Stimulated activated CD8-positive, alpha-beta memory T cell treated with anti-CD3 and anti-CD28 coated beads, Interleukin-12 subunit alpha, Interleukin-12 subunit beta, amount 100 ng/mL, for 24 hours (primary cell): ENCODE measurements around the gene C1orf87.
"Not testable (repeated sequence)": the region's sequence is repeated elsewhere in the genome, so short reads cannot be mapped to it uniquely, and the experiment has no call there.

Experiments used
- DNase-seq: peaks from one replicate; pipeline ENCODE4 v3.0.0-alpha.2; 2020; ENCODE audit errors: extremely low read depth

The C1orf87 gene

DNA sequence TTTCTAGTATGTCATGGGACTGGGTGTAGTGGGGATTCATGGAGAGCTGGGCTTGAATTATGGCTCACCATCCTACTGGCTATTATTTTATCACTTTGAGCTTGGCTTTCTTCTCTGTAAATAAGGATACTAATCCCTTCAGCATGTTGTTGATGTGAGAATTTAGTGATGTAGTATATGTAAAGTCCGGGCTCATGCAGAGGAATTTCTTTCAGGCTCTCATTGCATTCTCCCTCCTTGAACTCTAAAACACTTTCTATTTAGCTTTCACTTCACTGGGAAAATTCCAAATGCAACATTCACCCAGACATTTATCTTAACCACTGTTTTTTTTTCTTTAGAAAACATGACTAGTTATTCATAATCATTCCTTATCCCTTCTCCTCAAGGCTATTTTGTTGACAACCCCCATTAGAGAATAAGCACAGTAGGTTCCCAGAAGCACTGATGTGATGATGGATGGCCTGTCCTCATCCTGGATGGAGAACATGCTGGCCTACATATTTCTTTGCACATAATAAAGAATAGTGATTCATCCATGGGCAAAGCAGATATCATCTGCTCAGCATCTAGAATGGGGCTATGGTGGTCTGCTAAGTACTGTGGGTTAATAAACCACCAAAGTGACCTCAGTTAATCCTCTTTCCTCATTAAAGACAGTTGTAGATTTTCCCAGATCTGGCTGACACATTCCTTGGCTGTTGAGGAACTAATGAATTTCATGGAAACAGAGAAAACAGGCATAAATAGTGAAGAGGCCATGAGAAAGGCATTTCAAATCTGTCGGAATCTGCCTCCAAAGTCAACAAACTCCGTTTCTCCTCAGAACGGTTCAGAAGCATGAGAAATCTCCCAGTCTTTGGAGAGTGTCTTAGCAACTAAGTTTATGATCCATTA, 79.0 kb downstream of the C1orf87 start:
- no peak for DNase-seq

DNA sequence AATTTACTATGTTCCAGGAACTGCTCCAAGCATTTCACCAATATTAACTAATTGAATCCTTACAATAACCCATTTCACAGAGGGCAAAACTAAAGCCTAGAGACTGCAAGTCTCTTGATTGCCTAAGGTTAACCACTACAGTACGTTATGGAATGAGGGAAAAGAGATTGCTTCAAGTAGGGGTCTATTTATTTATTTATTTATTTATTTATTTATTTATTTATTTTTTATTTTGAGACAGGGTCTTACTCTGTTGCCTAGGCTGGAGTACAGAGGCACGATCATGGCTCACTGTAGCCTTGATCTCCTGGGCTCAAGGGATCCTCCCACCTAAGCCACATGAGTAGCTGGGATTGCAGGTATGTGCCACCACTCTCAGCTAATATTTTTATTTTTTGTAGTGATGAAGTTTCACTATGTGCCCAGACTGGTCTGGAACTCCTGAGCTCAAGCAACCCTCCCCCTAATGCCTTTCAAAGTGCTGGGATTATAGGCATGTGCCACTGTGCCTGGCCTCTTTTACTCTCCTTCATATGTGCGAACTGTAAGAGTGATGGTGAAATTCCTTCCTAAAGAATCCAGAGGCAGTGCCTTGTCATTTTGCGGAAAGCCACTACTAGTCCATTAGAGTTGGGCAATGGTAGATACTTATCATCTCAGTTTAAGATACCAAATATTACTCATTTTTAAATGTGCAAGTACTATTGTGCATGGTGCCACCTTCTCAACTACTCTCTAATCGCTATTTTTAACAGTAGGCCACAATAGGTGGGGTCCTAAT, 81.3 kb downstream of the C1orf87 start:
- no peak for DNase-seq

DNA sequence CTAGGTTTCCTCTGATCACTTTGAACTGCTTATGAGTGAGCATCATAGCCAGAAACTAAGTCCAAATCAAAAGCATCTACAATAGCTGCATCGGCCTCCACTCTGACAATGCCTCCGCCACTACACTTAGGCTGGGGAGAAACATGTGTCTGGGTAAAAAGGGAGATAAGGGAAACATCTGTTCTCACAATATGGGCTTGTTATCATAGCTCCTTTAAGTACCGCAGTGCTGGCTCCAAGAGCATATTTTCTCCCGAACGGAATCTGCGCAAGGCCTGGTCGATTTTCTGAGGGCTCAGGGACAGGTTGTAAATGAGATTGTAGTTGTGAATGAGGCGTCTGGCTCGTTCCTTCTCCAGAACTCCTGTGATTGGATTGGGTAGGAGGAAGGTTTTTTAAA, 83.1 kb downstream of the C1orf87 start:
- DNase-seq = no peak

DNA sequence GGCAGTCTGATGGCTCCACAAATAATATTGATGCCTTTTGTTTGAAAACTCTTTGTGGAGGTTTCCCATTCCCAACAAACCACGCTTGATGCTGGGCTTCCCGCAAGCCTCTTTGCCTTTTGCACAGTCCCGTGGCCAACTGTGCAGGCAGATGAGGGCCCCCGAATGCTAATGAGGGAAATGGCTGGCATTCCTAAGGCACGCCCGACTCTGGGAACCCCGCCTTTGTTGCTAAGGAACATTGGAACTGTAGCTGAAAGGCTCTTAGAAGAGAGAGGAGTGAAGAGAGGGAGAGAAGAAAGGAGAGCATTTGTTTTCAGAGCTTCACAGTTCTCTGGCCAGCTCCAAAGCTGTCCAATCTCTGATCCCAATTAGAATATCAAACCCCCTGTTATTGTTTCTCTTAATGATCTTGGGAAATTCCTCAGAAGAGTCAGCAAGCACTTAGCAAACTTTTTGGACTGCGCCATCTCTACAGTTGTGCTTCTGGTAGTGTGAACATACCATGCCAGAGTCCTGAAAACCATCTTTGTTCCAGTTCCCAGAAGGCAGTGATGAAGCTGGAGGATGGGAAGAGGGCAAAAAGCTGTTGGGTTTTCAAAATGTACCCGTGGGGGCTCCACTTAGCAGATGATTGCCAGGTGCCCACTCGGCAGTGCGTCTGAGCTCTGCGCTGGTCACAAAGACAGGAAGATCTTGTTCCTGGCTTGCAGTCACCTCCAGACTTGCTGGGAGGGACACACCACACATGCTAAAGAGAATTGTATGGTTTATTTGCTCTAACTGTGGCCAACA, 86.9 kb downstream of the C1orf87 start:
- DNase-seq = no peak

DNA sequence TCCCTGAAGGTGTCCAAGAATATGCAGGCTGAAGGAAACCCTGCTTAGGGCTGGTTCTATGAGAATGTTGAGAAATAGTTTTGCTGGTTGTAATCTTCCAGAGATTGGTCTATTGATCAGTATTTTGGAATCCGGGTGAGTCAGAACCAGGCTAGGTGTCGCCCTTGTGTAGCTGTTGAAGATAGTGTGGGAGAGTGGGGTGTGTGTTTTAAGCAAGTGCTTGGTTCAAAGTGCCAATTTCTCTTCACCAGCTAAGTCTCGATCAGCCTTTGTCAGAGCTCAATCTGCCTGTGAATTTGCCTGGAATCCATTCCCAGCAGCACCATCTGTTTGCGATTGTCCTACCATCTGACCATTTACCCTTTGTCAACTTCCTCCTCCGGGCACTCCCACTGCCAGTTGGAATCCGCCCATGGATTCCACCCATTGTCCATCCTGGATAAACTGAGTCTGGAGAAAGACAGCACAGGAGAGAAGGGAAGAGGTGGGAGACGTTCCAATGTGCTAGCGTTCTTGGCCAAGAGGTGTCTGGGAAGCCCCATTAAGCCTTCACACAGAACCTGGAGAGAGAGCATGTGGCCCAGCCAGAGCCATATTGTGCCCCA, 87.6 kb downstream of the C1orf87 start:
- DNase-seq = no peak

DNA sequence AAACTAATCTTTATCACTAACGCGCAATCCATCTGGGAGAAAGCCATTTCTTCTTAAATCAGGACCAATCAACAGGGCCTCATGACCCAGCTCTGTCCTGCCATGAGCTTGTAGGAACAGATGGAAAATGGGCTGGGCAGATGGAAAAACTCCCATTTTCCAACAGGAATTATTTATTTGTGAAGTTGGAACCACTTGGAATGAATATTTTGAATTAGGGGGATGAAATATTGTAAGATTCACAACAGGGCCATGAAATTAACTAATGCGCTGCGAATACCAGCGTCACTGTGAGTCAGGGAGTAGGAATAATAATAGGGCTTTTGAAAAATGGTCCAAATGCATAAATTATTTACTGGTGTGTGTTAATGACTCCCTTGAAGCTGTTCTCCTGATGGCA, 93.9 kb downstream of the C1orf87 start:
- no peak for DNase-seq

DNA sequence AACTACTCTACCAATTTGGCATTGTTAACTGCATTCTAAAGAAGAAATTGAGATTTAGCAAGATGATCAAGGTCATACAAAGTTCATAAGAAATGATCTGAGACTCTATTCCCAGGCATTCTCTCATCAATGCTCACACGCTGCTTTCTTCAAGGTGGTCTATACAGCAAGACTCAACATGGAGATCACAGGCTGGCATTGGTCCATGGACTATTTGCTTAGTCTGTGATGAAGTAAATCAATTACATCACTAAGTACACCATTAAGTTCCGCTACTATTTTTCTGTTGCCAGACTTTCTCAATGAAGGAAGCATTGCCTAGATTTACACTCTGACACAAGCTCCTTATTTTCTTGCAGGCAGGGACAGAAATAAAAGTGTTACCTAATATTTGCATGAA, 95.1 kb downstream of the C1orf87 start:
- DNase-seq = no peak

DNA sequence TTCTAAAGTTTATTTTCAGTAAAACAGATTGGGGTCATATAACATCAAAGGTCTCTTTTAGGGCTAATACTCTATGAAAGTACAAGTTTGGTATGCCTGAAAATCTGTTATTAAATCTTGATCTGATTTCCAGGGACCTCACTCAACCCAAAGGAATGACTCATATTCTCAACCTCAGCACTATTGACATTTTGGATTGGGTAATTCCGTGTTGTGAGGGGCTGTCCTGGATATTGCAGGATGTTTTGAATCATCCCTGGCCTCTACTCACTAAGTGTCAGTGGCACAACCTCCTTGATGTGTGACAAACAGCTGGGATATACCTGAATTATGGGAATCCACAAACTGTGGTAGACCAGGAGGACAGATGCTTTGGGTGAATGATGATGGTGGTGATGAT, 95.5 kb downstream of the C1orf87 start:
- no peak for DNase-seq

DNA sequence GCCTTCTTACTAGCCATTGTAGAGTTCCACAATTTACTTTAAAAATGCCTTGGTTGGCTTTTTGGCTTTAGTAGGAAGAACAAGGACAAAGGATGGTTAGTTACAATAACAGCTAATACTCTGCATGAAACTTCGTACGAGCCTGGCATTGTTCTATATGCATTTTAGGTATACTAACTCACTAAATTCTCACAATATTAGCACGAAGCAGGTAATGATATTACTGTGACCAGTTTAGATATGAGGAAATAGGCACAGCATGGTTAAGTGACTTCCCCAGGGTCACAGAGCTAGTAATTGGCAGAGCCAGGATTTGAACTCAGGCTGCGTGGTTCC, 96.5 kb downstream of the C1orf87 start:
- no peak for DNase-seq

DNA sequence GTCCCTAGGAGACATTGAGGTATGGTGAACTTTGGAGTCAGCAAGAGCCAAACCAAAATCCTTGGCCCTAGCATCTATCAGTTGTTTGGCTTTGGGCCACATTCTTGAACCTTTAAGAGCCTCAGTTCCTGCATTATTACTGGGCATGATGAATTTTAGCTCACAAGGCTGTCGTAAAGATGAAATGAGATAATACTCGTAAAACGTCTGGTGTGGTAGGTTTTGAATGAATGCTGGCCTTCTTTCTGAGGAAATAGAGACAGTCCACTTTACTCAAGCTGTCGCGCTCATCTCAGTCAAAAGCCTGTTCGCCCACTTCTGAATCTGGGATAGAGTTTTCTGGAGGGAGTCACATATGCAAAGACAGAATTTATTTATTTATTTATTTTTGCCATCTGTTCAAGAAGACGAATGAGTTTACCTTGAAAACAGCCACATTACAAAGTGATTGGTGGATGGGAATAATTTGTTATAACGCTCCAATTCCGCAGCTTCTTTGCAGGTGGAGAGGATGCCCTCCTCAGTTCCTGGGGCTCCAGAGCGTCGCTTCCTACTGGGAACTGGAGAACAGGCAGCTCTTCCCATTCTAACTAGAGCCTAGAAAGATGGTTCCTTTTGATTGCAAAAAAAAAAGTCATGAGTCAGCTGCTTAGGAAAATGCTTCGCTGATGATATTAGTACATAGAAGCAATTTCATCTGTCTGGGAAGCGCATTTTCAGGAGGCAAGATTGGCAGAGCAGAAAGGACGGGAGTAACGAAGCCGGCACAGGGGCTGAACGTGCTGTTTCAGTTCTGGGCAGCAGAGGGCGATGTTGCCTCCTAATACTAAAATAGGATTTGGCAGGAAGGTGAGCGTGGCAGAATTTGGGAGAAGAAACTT, 97.1 kb downstream of the C1orf87 start:
- no peak for DNase-seq

DNA sequence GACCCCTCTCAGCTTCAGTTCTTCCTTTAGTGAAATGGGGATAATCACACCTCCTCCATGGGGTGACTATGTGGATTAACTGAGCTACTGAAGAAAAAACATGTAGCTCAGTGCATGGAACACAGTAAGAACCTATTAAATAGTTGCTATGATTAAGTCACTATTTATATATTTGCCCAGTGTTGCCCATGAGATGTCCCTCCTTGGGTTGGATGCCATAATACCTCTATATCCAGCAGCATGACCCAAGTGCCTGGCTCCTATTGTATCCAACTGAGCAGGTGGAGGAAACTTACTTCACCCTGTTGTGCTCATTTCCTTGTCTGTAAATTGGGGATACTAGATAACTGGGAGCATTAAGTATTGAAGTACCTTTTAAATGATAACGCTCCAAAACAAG, 99.9 kb downstream of the C1orf87 start:
- DNase-seq = no peak

DNA sequence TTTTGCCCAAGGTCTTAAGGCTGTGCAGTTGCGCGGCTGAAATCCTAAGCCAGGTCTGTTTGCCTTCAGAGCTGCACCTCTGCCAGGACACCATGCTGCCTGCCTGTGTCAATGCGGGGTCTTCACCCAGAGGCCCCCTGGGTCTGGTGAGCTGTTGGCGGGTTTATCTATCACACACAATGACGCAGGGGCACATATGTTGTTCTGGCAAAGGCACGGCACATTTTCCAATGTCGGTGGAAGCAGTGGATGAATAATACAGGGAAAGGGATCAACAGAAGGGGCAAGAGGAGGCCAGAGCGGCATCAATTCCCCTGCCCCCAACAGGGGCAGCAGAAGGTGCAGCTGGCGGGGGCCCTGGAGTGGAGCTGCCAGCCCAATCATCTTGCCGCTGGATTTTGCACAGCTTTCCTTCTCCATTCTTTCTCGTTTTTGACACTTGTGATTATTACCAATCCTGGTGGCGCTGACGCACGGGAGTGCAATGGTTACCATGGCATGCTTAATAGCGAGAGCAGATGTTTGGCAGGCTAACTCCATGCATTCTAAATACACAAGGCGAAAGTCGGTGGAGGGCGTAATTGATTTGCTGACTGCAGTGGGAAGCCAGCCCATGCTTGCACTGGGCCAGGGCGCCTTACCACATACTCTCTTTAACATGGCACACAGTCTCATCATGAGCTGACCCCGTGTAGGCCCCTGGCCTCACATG, 101.2 kb downstream of the C1orf87 start:
- DNase-seq = no peak

DNA sequence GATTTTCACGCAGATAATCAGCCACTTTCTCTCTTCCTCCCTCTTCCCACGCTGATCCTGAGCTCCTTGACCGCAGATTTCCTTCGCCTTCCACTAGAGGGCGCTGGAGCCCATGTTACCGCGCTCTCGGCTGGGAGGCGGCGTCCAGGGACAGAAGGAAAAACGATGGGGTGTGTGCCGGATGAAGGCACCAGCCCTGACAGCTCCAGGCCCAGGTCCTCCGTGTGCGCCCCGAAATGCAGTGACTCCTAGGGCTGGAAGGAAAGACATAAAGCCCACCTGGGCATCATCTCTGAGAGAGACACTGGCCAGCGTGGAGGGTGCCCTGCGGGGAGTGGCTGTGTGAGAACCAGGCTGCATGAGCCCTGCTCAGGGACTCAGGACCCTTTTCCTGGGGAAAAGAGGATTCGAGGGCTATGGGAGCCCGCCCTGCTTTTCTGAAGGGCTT, 102.1 kb downstream of the C1orf87 start:
- DNase-seq = no peak

DNA sequence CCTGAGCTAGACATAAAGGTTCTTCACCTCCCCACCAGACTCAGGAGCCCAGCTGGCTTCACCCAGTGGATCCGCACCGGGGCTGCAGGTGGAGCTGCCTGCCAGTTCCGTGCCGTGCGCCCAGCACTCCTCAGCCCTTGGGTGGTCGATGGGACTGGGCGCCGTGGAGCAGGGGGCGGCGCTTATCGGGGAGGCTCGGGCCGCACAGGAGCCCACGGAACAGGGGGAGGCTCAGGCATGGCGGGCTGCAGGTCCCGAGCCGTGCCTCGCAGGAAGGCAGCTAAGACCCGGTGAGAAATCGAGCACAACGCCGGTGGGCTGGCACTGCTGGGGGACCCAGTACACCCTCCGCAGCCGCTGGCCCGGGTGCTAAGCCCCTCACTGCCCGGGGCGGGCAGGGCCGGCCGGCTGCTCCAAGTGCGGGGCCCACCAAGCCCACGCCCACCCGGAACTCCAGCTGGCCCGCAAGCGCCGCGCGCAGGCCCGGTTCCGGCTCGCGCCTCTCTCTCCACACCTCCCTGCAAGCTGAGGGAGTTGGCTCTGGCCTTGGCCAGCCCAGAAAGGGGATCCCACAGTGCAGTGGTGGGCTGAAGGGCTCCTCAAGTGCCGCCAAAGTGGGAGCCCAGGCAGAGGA, 103.9 kb downstream of the C1orf87 start:
- DNase-seq = not testable (repeated sequence)

DNA sequence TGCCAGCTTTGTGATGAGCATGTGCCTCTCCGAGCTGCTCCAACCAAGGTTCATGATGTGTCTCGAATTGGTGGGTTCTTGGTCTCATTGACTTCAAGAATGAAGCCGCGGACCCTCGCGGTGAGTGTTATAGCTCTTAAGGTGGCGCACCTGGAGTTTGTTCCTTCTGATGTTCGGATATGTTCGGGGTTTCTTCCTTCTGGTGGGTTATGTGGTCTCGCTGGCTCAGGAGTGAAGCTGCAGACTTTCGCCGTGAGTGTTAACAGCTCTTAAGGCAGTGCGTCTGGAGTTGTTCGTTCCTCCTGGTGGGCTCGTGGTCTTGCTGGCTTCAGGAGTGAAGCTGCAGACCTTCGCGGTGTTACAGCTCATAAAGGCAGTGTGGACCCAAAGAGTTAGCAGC, 104.8 kb downstream of the C1orf87 start:
- not testable (repeated sequence) for DNase-seq

DNA sequence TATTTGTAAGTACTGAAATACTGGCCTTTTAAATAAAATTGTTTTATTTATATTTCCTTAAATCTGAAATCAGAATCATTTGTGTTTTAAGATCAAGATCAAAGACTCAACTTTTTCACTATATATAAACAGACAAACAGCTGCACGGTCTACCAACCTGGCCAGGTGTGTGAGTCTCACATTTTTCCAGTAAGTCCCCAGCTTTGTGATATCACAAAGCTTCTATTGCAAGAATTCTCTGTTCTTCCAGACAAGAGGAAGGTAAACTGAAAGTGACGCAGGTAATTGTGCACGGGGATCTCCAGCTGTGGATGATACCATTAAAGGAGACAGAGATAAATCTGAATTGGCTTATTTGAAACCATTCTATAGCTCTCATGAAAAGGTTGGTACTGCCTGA, 105.8 kb downstream of the C1orf87 start:
- no peak for DNase-seq

DNA sequence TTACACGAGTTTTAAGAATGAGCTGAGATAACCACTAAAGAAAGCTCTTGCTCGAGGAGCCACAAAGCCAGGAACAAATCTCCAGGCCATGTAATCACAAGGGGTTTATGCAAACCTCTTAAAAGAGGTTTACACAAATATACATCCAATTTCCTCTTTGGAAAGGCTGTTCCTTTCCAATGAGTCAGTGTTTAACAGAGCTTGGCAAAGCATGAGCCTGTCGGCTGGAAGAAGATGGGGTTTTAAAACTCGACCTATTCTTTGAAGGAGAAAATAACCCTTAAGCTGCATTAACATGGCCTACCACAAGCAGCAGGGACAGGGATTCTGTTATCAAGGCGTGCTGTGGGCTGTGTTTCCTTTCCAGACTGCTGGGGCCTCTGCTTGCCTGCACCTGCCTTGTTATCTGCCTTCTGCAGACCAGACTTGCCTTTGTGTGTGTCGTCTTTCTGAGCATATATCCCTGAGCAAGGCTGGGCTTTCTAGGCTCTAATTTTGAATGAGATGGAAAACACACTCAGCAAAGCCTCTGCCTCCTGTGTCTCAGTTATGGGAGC, 106.4 kb downstream of the C1orf87 start:
- no peak for DNase-seq

DNA sequence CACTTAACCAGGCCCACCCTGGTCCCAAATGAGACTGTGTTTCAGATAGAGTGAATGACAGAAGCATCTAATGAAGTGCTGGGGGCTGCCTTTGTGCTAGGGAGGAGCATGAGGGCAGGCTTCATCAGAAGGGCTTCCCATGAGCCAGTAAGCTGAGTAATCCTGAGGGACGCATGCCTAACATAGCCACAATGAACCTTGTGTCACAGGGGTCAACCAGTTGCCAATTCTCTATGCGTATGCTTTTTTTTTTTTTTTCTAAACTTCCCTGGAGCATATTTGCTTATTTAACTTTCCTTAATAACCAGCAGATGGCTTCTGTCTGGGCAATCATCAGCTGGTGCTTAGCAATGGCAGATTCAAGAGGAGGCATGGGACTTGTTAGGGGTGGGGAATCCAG, 121.5 kb downstream of the C1orf87 start:
- DNase-seq = no peak

DNA sequence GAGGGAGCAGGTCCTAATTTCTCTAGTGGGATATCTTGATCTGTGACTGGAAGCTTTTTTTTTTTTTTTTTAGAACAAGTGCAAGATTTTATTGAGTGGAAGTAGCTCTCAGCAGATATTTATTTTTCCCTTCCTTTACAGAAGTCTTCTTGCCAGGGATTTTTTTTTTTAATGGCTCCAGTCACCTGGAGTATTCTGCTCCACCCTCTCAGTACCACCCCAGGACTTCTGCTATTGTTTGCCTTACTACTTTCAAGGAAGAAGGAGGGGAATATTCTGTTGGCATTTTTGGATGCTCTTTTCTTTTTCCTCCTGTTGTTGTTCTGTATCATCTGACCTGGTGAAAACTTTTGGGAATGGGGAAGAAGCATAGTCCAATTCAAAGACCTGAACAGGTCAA, 123.9 kb downstream of the C1orf87 start:
- DNase-seq = no peak
